ENCODE results near the gene GDPD4.

The GDPD4 gene

GRCh38 chr11:77173494-77173893, 128.0 kb downstream of the GDPD4 start:
- no peak for DNase-seq (ENCODE audit: low spot score)

GRCh38 chr11:77172666-77172982, 128.9 kb downstream of the GDPD4 start:
- DNase-seq (ENCODE audit: low spot score): no peak

GRCh38 chr11:77171885-77172665, 129.4 kb downstream of the GDPD4 start:
- peak; percentile 92 for DNase-seq (ENCODE audit: low spot score)

GRCh38 chr11:77171254-77171653, 130.2 kb downstream of the GDPD4 start:
- no peak for DNase-seq (ENCODE audit: low spot score)

GRCh38 chr11:77170107-77170506, 131.4 kb downstream of the GDPD4 start:
- peak; percentile 66 for DNase-seq (ENCODE audit: low spot score)

- no peak for DNase-seq (ENCODE audit: low spot score)
These were observed 133.7 kb downstream of the GDPD4 start for GRCh38 chr11:77167791-77168190.

- DNase-seq (ENCODE audit: low spot score): no peak
These were observed 134.3 kb downstream of the GDPD4 start for GRCh38 chr11:77167111-77167626.
